ENCODE measurements around the gene ASB6. TPM values are rescaled to one million over a fixed set of nuclear protein-coding genes. Genes with fewer than 3 reads are reported as not detected.

The ASB6 gene, protein sequence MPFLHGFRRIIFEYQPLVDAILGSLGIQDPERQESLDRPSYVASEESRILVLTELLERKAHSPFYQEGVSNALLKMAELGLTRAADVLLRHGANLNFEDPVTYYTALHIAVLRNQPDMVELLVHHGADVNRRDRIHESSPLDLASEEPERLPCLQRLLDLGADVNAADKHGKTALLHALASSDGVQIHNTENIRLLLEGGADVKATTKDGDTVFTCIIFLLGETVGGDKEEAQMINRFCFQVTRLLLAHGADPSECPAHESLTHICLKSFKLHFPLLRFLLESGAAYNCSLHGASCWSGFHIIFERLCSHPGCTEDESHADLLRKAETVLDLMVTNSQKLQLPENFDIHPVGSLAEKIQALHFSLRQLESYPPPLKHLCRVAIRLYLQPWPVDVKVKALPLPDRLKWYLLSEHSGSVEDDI
- total RNA-seq (2022; extraction: Qiagen RNA extraction; ENCODE audit: low read depth) = 16.9 to 26.8 TPM (median 25.8 TPM) in 5 replicates

GRCh38 chr9:129641750-129642585 lies at the start of gene ASB6:
Gene ASB6, minus strand, starts transcription at chr9:129642151. Its CDS starts 152 bp downstream, at chr9:129641999.

DNA sequence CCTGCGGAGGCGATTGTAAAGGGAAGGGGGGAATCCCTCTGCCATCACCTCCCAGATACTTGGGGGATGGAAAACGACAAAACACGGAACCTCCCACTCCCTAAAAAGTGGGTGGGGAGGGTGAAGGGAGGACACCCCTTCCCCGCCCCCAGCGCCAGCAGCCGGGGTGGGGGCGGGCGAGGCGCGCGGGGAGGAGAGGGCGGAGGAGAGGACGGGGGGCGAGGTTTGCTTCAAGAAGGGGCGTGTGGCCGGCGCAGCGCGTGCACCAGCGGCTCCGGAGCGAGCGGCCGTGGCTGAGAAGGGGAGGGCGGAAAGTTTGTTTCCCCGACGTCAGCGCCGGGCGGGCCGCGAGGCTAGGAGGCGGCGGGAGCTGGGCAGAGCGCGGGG lies 23.4 kb upstream of the ASB6 start, which contains the start of gene PRRX2:
TSS of gene PRRX2 (plus strand) at position 259 of the 387 bp plus-strand sequence. CDS start 221 bp downstream, outside the sequence.

GRCh38 chr9:129626079-129626624 lies 15.8 kb downstream of the ASB6 start, which contains the start of gene NTMT1:
Gene NTMT1, plus strand, starts transcription at chr9:129626163. Its CDS starts 6,541 bp downstream, at chr9:129632704.

DNA sequence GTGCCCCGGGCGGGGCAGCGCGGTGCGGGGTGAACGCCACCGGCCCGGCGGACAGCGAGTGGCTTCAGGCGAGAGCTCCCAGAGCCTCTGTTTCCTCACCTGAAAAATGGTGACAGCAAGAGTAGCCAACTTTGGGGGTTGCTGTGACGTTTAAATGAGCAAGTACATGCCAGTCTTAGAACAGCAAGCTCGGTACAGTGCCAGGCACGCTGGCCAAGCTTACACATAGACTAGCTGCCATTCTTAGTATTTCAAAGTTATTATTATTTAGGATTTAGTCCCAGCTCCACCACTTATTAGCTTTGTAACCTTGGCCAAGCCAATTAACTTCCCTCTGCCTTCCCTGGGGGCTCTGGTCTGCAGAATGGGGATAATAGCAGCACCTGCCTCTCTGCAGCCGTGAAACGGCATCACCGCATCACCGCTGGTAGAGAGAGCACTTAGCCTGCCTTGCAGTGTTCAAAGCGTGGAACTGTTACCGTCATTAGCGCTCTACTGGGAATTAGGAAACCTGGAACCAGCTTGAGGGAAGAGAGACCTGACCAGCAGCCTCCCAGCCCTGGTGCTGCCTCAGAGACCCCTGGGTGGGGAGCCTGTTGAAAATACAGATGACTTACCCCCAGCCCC lies 21.2 kb downstream of the ASB6 start, which contains the start of gene C9orf50:
TSS of gene C9orf50 (minus strand) at position 433 of the 627 bp plus-strand sequence. CDS start 527 bp downstream, outside the sequence.

Other genes with a start within 250 kb of the ASB6 start
- not detected in 5 replicates for gene C9orf50, start 21.1 kb downstream of the ASB6 start, total RNA-seq (2022; extraction: Qiagen RNA extraction; ENCODE audit: low read depth)
- gene NTMT1, start 16.0 kb downstream of the ASB6 start, total RNA-seq (2022; extraction: Qiagen RNA extraction; ENCODE audit: low read depth) = 71.6 to 104 TPM (median 93.0 TPM) in 5 replicates
- gene PRRX2, start 23.5 kb upstream of the ASB6 start, total RNA-seq (2022; extraction: Qiagen RNA extraction; ENCODE audit: low read depth) = 3.6 to 12.5 TPM (median 11.3 TPM) in 5 replicates
- gene PTGES, start 110.9 kb upstream of the ASB6 start, total RNA-seq (2022; extraction: Qiagen RNA extraction; ENCODE audit: low read depth) = 117 to 168 TPM (median 139 TPM) in 5 replicates
- 21.3 to 25.8 TPM (median 24.3 TPM) in 5 replicates for gene TOR1B, start 161.0 kb upstream of the ASB6 start, total RNA-seq (2022; extraction: Qiagen RNA extraction; ENCODE audit: low read depth)
- 55.8 to 62.4 TPM (median 60.4 TPM) in 5 replicates for gene TOR1A, start 182.0 kb upstream of the ASB6 start, total RNA-seq (2022; extraction: Qiagen RNA extraction; ENCODE audit: low read depth)
- 49.5 to 64.6 TPM (median 52.2 TPM) in 5 replicates for gene C9orf78, start 193.1 kb upstream of the ASB6 start, total RNA-seq (2022; extraction: Qiagen RNA extraction; ENCODE audit: low read depth)
- gene USP20, start 193.3 kb upstream of the ASB6 start, total RNA-seq (2022; extraction: Qiagen RNA extraction; ENCODE audit: low read depth) = 5.1 to 6.1 TPM (median 5.4 TPM) in 5 replicates